Lung microvascular endothelial cell (primary cell): ENCODE results near the gene AKAP9. TPM values are rescaled to one million over a fixed set of nuclear protein-coding genes. Genes with fewer than 3 reads are reported as not detected.
"Not testable (repeated sequence)": the region's sequence is repeated elsewhere in the genome, so short reads cannot be mapped to it uniquely, and the experiment has no call there.

Experiments
- DNase-seq, 2 donors: peaks; one replicate each; pipeline versions ENCODE4 v3.0.0 to v3.0.0-alpha.2; 2010; ENCODE audit warnings: low read depth in 2 of 2
- total RNA-seq: library from RNA; depleted of rRNA; stranded (reverse); fragments of >200 nt; gene quantifications from 2 replicates; pipeline ENCODE4 v1.2.1, GENCODE V29; 2014

The AKAP9 gene
- total RNA-seq, 1 donor from 2014 or later = 36.1 TPM

DNA sequence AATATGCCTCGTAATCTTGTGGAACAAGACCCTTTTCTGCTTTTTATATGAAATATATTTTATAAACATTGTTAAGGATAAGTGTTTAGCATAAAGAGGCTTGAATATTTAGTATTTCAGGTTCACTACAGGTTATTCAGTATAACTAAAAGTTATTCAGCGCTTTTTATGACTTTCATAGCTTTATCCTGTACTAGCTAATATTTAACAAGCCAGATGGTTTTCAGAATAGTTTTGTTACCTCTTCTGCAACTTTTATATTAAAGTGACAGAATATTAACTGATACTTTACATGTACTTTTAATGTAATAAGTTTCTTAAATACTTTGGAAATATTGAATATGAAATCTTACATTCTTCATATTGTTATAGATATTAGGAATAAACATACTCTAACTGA lies 118.2 kb downstream of the AKAP9 start:
- no peak for DNase-seq

DNA sequence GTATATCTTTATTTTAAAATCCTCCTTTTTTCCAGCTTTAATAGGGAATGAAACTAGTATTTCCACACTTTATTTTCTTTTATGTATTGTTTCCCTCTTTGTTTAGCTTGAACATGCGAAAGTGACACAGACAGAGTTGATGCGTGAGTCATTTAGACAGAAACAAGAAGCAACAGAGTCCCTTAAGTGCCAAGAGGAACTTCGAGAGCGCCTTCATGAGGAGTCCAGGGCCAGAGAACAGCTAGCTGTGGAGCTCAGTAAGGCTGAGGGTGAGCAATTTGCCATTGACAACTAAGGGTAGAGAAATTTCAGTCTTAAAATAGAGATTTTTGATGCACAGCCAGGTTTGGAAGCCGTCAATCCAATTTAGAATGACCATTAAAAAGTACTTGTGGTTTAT lies 120.5 kb downstream of the AKAP9 start:
- DNase-seq = no peak

DNA sequence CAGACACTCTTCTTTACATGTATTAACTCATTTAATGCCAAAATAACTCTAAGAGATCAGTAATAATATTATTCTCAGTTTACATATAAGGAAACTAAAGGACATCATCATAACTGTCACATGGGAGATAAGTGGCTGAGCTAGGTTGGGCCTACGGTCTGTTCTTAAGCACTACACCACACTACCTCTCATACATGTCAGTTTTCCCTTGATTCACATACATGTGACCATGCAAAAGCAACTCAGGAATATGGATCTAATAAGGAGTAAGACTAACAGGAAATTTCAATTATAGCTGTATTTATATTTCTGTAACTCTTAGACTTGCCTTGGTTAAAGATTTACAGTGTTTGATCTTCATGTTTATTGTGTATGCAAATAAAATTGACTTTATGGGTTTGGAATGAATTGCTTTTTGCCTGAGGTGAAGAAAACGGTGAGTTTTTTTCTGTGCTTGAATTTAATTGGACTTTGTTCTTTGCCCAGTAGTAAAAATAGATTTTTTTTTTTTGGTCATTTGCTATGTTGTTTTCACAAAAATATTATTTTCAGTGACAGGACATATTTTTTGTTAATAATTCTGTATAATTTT lies 123.9 kb downstream of the AKAP9 start:
- DNase-seq = no peak

DNA sequence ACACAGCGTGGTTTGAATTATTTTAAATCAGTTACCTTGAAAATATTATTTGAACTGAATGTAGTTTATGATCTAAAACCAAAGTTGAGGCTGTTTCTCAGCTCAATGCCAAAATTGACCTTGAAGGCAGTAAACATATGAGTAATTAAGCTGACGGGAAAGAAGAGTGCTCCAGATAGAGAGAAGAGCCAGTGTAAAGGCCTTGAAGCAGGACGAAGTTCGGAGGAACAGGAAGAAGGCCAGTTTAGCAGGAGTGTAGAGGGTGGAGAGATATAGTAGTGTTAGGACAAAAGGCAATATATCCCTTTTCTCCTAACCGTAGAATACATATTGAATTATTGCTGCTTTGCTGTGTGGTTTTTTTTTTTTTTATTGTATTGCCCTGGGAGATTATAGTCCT lies 130.4 kb downstream of the AKAP9 start:
- peak in 1 of 2 donors; percentile 14 for DNase-seq

DNA sequence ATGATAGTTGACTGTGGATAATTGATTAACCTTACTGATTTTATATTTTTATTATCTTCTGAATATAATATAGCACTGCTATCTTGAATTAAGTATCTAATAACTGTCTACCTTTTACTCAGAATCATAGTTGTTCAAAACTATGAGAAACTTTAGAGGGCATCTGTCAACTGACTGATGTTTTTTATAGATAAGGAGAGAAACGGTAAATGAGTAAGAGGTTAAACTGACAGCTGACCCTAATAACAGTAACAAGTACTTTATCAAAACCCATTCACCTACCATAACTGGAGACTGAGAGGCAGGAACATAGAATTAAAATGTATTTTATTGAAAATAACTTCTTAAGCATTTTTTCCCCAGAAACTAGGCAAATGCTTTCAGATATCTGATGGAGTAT lies 131.5 kb downstream of the AKAP9 start:
- DNase-seq = no peak

DNA sequence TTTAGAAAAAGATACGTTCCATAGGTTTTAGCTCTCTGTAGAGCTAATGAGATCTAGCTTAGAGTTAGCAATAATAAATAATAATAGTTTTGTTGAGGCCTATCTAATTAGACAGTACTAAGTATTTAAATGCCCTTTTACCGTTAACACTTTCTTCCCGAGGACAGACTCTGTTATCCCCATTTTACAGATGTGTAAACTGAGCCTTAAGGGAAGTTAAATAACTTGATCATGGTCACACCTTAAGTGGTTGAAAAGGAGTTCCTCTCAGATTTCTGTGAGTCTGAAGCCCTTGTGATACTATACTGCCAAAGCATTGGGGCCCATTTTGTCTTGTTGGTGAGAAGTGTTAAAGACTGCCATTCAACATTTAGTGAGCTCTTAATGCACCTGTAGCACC lies 132.0 kb downstream of the AKAP9 start:
- no peak for DNase-seq

DNA sequence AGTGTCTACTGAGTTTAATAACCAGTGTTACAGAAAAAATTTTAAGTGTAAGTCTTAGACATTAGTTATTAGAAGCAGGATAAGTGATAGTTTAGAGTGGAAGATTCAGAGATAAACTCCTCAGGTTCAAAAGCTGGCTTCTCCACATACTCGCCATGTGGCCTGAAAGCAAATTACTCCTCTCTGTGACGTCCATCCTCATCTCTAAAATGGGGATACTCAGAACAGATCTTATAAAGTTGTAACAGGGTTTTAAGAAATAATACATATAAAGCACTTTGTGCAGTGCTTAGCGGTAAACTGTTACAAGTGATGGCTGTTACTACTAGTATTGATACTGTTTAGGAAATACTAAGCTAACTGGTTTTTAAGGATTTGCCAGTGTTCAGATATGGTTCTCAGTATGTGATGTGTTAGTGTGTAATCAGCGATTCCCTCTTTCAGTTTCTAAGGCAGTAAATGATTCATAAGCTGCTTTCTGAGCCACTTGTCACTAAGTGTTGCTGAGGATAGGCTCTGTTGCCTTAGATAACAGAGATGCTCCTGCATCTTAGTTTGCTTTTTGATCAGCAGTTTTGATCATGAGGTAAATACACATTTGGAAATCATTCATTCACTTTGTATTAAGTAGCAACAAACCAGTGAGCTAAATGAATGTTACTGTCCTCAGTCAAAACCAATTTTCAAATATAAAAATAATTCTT lies 134.9 kb downstream of the AKAP9 start:
- no peak for DNase-seq

DNA sequence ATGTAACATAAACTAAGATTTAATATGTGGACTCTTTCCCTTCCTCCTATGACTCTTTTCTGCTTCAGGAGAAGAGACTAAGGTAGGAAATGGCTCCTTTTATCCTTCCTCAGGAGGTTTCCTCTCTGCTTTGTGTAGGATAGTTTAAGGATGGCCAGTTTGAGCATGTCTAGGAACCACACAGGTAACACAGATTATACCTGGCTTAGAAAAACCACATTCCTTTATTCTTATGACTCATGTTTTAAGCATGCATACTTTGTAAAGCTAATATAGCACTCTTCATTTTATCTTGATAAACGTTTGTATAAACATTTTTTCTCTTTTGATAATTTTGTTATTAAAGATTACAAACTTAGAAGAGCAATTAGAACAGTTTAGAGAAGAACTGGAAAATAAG lies 135.8 kb downstream of the AKAP9 start:
- DNase-seq = no peak

DNA sequence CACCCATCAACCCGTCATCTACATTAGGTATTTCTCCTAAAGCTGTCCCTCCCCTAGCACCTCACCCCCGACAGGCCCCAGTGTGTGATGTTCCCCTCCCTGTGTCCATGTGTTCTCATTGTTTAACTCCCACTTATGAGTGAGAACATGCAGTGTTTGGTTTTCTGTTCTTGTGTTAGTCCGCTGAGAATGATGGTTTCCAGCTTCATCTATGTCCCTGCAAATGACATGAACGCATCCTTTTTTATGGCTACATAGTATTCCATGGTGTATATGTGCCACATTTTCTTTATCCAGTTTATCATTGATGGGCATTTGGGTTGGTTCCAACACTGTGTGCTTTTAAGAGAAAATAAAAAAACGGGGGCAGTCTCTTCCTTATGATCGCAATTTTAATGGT lies 143.3 kb downstream of the AKAP9 start:
- DNase-seq = not testable (repeated sequence)

DNA sequence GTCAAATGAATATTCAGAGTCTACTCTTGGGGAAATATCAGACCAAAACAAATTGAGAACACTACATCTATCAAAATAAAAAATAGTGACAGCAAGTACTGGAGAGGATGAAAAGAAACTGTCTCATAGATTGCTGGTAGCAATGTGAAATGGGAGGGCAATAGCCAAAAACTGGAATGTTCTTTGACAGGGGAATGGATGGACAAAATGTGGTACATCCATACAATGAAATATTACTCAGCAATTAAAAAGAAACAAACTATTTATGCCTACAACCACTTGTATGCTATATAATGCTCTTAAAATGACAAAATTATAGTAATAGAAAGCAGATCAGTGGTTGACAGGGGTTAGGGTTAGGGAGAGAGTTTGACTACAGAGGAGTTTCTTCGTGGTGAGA lies 147.6 kb downstream of the AKAP9 start:
- no peak for DNase-seq

DNA sequence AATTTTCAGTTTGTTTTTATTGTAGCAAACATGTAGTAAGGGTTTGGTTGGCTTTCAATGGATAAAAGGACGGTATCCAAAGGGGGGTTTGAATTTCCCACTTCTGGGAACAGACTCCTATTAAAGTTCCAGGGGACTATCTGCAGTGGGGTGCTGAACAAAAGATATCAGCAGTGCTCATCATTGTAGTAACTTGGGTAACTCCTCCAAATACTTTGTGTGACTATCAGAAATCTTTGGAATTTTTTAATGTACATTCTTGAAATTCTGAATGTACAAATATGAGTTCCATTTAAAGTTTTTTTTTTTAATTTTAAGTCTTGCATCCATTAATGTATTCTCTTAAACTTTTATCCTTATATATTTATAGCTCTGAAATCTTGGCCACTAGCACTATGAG lies 151.5 kb downstream of the AKAP9 start:
- DNase-seq = no peak

DNA sequence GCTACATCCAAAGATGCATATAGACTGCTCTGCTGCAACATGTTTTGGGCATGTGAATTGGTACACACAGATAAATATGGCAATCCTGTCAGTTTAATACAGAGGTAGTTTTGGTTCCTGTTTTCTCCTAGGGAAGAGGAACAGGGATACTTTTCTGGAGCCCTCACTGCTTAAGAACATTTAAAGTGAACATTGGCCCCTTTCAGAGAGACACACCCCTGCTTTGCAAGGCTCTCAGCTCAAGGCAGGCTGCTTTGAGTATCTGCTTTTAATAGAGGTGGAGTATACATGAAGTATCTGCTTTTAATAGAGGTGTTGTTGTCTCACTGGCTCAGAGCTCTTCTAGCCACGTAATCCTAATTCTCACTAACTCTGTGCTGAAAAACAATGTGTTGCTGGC lies 154.7 kb downstream of the AKAP9 start:
- no peak for DNase-seq

DNA sequence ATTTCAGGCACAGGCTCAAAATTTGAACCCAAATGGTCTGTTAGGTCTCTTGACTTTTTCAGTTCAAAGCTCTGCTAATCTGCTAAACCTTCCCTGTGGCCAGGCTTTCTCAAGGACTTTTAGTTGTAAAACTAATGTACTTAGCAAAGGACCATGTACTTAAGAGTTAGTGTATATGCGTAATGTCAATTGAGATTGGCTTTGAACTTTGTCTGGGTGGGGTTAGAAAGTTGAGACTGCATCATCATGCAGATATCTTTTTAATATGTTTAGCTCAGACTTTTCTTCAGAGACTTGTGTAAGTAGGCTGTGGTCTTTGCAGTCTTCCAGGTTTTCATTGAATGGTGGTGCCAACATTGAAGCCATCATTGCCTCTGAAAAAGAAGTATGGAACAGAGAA lies 159.9 kb downstream of the AKAP9 start:
- DNase-seq = no peak

DNA sequence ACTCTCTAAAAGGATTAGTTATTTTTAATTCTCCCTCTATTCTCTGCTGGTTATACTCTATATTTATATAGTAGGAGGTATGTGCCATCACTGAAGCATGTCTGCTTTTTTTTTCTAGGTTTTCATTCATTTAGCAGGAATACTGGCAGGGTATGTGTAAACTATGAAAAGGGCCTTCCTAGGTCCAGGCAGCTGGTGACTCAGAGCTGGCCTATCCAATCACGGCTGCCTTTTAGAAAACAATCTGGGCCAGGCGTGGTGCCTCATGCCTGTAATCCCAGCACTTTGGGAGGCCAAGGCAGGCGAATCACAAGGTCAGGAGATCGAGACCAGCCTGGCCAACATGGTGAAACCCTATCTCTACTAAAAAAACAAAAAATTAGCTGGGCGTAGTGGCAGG lies 162.2 kb downstream of the AKAP9 start:
- peak in 1 of 2 donors; percentile 7 for DNase-seq

DNA sequence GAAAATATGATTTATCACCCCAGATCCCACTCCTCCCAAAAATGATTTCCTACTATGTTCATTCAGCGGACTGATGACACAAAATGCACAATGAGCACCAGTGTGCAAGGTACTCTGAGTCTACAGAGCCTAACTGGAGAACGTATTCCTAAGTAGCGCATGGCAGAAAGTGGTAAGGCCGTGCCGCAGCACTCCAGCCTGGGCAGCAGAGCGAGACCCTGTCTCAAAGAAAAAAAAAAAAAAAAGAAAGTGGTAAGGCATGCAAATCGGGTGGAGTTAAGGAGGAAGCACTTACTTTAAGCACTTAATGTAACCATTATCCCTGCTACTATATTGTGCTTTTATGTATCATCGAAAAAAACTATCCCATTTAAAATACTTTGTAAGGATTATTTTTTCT lies 168.2 kb downstream of the AKAP9 start:
- no peak for DNase-seq

DNA sequence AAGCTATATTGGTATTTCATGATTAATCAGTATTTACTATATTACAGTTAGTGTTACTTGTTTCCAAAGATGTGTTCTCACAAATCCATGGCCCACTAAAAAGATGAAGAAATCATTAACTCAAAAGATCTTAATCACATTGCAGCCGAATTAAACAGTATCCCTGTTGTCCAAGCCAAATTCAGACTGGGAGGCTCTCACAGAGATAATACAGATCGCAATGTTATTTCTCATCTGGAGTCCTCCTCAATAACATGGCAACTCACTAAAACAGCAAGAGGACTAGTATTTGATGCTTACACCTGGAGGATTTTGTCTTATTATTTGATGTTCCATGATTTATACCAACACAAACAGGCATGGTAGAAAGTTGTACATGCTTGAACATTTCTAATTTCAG lies 170.2 kb downstream of the AKAP9 start:
- no peak for DNase-seq

DNA sequence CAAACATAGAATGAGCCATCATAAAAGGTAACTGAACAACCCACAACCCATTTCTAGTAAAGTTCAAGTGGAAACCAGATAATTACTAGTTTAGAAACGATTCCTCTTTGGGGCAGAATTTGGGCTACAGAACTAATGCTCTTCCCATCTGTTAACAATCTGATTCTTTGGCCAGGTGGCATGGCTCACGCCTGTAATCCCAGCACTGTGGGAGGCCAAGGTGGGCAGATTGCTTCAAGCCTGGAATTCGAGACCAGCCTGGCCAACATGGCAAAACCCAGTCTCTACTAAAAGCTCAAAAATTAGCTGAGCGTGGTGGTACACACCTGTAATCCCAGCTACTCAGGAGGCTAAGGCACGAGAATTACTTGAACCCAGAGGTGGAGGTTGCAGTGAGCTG lies 175.2 kb downstream of the AKAP9 start:
- no peak for DNase-seq

DNA sequence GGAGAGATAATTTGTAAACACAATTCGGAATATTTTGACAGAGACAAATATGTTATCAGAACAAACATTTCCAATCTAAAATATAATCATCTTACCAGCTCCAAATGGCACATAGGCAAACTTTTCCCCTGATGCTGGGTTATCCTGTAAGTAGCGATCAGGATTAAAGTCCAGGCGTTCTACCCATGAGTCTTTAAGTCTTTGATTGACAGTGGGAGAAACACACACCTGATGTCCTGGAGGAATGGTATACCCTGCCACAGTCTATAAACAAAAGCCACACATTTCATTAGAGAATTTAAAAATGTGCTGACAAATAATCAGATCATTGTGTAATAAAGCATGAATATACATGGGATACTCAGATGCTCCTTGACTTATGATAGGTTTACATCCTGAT lies 176.3 kb downstream of the AKAP9 start:
- no peak for DNase-seq

DNA sequence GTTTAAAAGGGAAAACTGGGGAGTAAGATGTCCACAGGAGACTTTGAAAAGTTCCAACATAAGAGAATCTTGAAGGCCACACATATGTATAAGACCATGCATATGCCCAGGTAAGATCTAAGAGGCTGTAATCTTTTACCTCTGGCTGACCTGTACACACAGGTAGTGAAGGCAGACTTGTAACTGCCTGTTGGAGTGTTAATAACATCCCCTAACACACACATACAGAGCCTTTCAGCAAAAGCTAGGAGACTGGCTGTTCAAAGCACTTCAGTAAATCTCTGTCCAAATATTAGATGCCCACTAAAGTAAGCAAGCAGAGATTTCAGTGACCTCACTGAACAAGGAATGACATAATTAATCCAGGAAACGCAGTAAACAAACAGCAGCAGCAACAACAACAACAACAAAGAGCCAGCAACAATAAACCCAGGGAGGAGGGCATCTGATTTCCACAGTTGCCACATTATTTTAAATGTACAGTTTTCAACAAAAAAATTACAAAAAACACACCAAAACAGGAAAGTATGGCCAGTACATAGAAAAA lies 178.6 kb downstream of the AKAP9 start:
- DNase-seq = no peak

DNA sequence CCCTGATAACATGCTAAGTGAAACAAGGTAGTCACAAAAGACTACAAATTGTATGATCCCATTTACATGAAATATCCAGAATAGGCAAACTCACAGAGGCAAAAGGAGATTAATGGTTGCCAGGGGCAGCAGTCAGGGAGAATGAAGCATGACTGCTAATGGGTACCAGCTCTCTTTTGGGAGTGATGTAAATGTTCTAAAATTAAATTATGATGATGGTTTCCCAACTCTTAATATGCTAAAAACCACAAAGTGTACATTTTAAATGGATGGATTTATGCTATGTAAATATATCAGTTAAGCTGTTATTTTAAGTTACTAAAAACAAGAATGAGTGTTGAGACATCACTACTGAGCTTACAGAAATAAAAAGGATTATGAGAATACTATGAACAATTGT lies 181.0 kb downstream of the AKAP9 start:
- DNase-seq = no peak

DNA sequence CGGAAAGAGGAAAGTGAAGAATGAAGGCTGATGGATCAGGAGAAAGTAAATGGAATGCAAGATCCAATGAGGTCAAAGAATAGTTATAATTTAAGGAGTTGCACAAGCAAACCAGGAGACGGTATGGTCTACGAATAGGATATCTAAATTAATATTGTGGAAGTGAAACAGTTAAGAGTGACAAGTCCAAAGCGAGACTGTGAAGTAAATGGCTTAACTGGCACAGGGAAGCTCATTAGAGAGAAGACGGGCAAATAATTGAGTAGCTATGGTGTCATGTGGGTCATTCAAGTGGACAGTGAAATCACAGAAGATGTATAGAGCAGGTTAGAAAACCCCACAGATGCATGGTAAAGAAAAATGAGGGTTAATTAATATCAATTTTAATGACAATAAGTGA lies 190.4 kb downstream of the AKAP9 start:
- DNase-seq = no peak

DNA sequence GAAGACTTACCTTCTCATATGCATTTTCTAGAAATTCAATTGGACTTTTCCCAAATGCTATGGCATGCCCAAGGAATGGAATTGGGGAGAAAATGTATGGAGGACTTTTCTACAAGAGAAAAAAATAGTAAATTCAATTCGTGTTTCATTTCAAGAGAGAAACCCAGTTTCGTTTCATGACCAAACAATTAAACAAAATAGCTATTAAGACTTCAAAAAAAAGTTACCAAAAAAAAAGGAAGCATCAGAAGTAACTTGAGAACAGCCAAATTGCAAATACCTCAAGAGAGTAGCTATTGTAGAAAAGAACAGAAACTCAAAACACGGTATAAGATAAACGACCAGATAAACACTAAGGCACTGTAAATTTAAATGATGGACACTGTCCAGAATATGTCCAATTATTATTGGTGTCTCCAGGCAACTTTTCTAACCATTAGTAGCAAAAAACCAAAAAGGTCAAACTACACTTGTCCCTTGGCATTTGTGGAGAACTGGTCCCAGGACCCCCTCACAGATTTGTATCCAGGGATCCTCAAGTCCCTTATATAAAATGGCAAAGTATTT lies 191.2 kb downstream of the AKAP9 start:
- no peak for DNase-seq

DNA sequence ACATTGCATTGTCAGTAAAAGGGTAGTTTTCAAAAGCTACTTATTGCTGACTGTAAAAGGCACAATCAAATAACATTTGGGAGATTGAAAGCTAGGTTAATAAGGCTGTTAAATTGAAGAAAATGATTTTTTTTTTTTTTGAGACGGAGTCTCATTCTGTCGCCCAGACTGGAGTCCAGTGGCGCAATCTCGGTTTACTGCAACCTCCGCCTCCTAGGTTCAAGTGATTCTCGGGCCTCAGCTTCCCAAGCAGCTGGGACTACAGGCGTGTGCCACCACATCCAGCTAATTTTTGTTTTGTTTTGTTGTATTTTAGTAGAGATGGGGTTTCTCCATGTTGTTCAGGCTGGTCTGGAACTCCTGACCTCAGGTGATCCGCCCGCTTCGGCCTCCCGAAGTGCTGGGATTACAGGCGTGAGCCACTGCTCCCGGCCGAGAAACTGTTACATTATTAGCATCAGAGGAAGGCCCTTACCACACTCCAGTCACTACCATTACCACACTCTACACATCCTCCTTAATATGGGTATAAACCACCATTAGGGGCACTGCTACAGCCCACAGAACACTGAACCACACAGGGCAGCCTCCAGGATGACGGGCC lies 192.6 kb downstream of the AKAP9 start:
- no peak for DNase-seq
